ENCODE data around the gene NXT1. TPM values are rescaled to one million over a fixed set of nuclear protein-coding genes. Genes with fewer than 3 reads are reported as not detected.

The NXT1 gene
- total RNA-seq, 2 experiments from 2014 or later = 33.7 to 76.5 TPM

DNA sequence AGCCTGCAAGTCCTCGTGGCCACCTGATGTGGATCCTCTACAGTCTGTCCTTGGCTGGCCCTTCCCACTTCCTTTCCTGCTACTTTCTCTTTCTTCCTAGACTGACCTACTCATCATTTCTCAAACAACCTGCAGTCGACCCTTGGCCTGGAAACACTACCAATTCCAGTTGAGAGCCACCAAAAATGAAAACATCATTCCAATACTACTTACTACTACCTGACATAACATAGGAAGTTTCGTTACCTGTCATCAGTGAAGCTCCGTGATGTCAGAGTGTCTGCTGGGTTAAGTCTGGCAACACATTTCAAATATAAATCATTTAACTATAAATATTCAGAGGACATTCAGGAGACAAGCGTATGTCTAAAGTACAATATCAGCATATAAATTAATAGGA is 25.2 kb downstream of the NXT1 start:
- TF ChIP-seq EZH2phosphoT487 (IDR thresholded peaks at IDR 0.05; ENCODE audit: borderline replicate concordance, low read depth, low read length) = no peak
- TF ChIP-seq, protein P1, sequence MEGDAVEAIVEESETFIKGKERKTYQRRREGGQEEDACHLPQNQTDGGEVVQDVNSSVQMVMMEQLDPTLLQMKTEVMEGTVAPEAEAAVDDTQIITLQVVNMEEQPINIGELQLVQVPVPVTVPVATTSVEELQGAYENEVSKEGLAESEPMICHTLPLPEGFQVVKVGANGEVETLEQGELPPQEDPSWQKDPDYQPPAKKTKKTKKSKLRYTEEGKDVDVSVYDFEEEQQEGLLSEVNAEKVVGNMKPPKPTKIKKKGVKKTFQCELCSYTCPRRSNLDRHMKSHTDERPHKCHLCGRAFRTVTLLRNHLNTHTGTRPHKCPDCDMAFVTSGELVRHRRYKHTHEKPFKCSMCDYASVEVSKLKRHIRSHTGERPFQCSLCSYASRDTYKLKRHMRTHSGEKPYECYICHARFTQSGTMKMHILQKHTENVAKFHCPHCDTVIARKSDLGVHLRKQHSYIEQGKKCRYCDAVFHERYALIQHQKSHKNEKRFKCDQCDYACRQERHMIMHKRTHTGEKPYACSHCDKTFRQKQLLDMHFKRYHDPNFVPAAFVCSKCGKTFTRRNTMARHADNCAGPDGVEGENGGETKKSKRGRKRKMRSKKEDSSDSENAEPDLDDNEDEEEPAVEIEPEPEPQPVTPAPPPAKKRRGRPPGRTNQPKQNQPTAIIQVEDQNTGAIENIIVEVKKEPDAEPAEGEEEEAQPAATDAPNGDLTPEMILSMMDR (conservative IDR thresholded peaks at IDR 0.05; ENCODE audit: low read length) = no peak
- Histone ChIP-seq H3K4me3 (ENCODE audit: low read depth, low read length, poor library complexity, severe bottlenecking) (no peak overlapping the region), H2AFZ (ENCODE audit: low read length) (no peak overlapping the region), H3K79me2 (ENCODE audit: insufficient read depth, low read depth, low read length) (no peaks in the 10 kb centered on the region), H3K36me3 (ENCODE audit: insufficient read depth, low read length) (peaks cover 92% of the 10 kb centered on the region), H3K9me3 (ENCODE audit: low read length) (0 out of 2 replicates have a peak, but pooled peaks cover 7% of the 10 kb centered on the region), H3K9me2 (ENCODE audit: insufficient read depth, low read length) (no peaks in the 10 kb centered on the region), H3K27ac (ENCODE audit: low read depth, low read length, poor library complexity, severe bottlenecking) (no peak overlapping the region), H4K20me1 (ENCODE audit: insufficient read depth, low read length) (no peaks in the 10 kb centered on the region), H3K4me2 (ENCODE audit: low read length) (no peak overlapping the region), H3K4me1 (ENCODE audit: insufficient read depth, low read length, poor library complexity, severe bottlenecking) (no peaks in the 10 kb centered on the region)
- ChIA-PET POLR2A (interaction anchor here (1.8 kb wide), 1 partner anchor 15 kb away, joined by 5 read pairs; no protein-coding TSS in a partner anchor), CTCF (ENCODE audit: unreplicated experiment) (no interaction called here)
- intact Hi-C loops (cut with micrococcal nuclease; ENCODE audit: unreplicated experiment) = no loop called here
- BruUV-seq (replicated peaks) = no TSS peak
- DNase-seq (ENCODE audit: low spot score) = no peak

DNA sequence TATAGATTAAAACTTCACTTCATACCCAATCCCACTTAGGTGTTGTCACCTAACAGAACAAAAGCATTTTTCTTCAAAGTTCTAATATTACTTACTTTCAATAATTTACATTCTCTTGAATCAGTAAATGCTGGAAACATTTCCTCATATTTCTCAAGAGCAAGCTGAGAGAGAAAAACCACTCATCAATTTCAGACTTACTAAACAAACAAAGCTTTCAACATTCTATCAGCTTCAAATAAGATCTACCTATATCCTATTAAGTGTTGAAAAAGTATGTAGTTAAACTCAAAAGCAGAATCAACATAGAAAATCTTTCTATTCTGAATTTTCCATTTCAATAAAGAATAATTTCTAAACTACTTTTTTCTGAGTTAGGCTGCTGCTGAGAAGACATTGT is 29.2 kb downstream of the NXT1 start:
- CTCF ChIA-PET (ENCODE audit: unreplicated experiment) = no interaction called here
- Histone ChIP-seq H3K9me3 (ENCODE audit: low read length) (0 out of 2 replicates have a peak, but pooled peaks cover 21% of the 10 kb centered on the region), H3K36me3 (ENCODE audit: insufficient read depth, low read length) (peaks cover 86% of the 10 kb centered on the region), H3K4me3 (ENCODE audit: low read depth, low read length, poor library complexity, severe bottlenecking) (no peak overlapping the region), H3K79me2 (ENCODE audit: insufficient read depth, low read depth, low read length) (no peaks in the 10 kb centered on the region), H3K4me1 (ENCODE audit: insufficient read depth, low read length, poor library complexity, severe bottlenecking) (no peaks in the 10 kb centered on the region), H3K4me2 (ENCODE audit: low read length) (no peak overlapping the region), H3K9me2 (ENCODE audit: insufficient read depth, low read length) (no peaks in the 10 kb centered on the region), H3K27ac (ENCODE audit: low read depth, low read length, poor library complexity, severe bottlenecking) (no peak overlapping the region), H2AFZ (ENCODE audit: low read length) (no peak overlapping the region), H4K20me1 (ENCODE audit: insufficient read depth, low read length) (no peaks in the 10 kb centered on the region)
- DNase-seq (ENCODE audit: low spot score) = no peak
- POLR2A ChIA-PET = interaction anchor here (2.9 kb wide), 1 partner anchor 12 kb away, joined by 18 read pairs; no protein-coding TSS in a partner anchor
- BruUV-seq (replicated peaks) = no TSS peak
- intact Hi-C loops (cut with micrococcal nuclease; ENCODE audit: unreplicated experiment) = no loop called here
- TF ChIP-seq, protein P1 (conservative IDR thresholded peaks at IDR 0.05; ENCODE audit: low read length) = no peak

DNA sequence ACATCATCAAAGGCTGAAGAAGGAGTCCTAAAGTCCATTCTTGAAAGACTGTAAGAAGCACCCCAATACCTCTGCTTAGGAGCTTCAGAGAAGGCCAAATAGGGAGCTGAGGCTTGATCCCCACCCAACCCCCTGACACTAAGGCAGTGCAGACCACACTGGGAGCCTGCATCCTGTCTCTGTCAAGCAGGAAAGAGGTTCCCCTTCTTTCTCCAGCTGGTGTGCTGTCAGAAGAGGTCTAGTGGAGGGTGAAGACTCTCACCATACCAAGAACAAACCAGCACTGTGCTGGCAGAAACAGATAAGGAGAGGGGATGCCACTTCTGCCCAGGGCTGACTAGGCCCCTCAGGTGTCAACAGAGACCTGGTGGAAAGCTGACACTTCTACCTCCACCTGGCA is 31.3 kb downstream of the NXT1 start:
- Histone ChIP-seq H3K4me1 (ENCODE audit: insufficient read depth, low read length, poor library complexity, severe bottlenecking) (no peaks in the 10 kb centered on the region), H4K20me1 (ENCODE audit: insufficient read depth, low read length) (no peaks in the 10 kb centered on the region), H3K79me2 (ENCODE audit: insufficient read depth, low read depth, low read length) (no peaks in the 10 kb centered on the region), H3K27ac (ENCODE audit: low read depth, low read length, poor library complexity, severe bottlenecking) (no peak overlapping the region), H2AFZ (ENCODE audit: low read length) (no peak overlapping the region), H3K4me3 (ENCODE audit: low read depth, low read length, poor library complexity, severe bottlenecking) (no peak overlapping the region), H3K9me2 (ENCODE audit: insufficient read depth, low read length) (no peaks in the 10 kb centered on the region), H3K36me3 (ENCODE audit: insufficient read depth, low read length) (peaks cover 78% of the 10 kb centered on the region), H3K9me3 (ENCODE audit: low read length) (0 out of 2 replicates have a peak, but pooled peaks cover 20% of the 10 kb centered on the region), H3K4me2 (ENCODE audit: low read length) (no peak overlapping the region)
- POLR2A ChIA-PET = interaction anchor here (0.6 to 2.9 kb wide), 7 partner anchors 10 to 37 kb away, joined by 3 to 18 read pairs (median 3); no protein-coding TSS in a partner anchor
- no peak for TF ChIP-seq EZH2phosphoT487 (IDR thresholded peaks at IDR 0.05; ENCODE audit: borderline replicate concordance, low read depth, low read length)
- TF ChIP-seq, protein P1 (conservative IDR thresholded peaks at IDR 0.05; ENCODE audit: low read length) = no peak
- intact Hi-C loops (cut with micrococcal nuclease; ENCODE audit: unreplicated experiment) = no loop called here
- no TSS peak for BruUV-seq (replicated peaks)
- DNase-seq (ENCODE audit: low spot score) = no peak
- CTCF ChIA-PET (ENCODE audit: unreplicated experiment) = no interaction called here
